Neural cell (in vitro differentiated cells): ENCODE results near the gene CAPN13. TPM values are rescaled to one million over a fixed set of nuclear protein-coding genes. Genes with fewer than 3 reads are reported as not detected.

Experiments used
- H2AFZ ChIP-seq: fragments of 200-600, 300-800 bp; sonication (generic), shearing (Covaris generic); 2 replicates; pipeline ENCODE4 v1.6.0; 2014; ENCODE audit warnings: low read depth, mild to moderate bottlenecking, antibody characterized with exemption, low read length, moderate library complexity
- H3F3A ChIP-seq: fragments of 200-600 bp; shearing (Covaris generic); 2 replicates; pipeline ENCODE4 v1.6.1; 2016; ENCODE audit warnings: mild to moderate bottlenecking, moderate library complexity, mixed read lengths, antibody characterized with exemption, low read length; ENCODE audit not compliant: insufficient read depth, poor library complexity, severe bottlenecking
- H3K27ac ChIP-seq: fragments of 200-600, 300-800 bp; sonication (generic), shearing (Covaris generic); 2 replicates; pipeline ENCODE4 v1.5.1; 2014; ENCODE audit warnings: mild to moderate bottlenecking, low read length, moderate library complexity
- H3K27me3 ChIP-seq: fragments of 300-800, 200-600 bp; sonication (generic), shearing (Covaris generic); 2 replicates; pipeline ENCODE4 v1.6.0; 2014; ENCODE audit warnings: mild to moderate bottlenecking, low read depth, low read length, moderate library complexity; ENCODE audit not compliant: insufficient read depth
- H3K36me3 ChIP-seq: fragments of 300-800, 200-600 bp; sonication (generic), shearing (Covaris generic); 2 replicates; pipeline ENCODE4 v1.5.1; 2014; ENCODE audit warnings: mild to moderate bottlenecking, antibody characterized with exemption, low read length, moderate library complexity; ENCODE audit not compliant: insufficient read depth
- H3K4me2 ChIP-seq: fragments of 300-800, 200-600 bp; sonication (generic), shearing (Covaris generic); 2 replicates; pipeline ENCODE4 v1.6.0; 2014; ENCODE audit warnings: mild to moderate bottlenecking, low read length
- H3K4me3 ChIP-seq: fragments of 300-800, 200-600 bp; sonication (generic), shearing (Covaris generic); 2 replicates; pipeline ENCODE4 v1.5.1; 2014; ENCODE audit warnings: mild to moderate bottlenecking, low read length, moderate library complexity
- H3K79me2 ChIP-seq: fragments of 200-600 bp; shearing (Covaris generic); replicated peaks from 2 replicates; pipeline ENCODE4 v1.6.0; 2014; ENCODE audit warnings: mild to moderate bottlenecking, low read length, moderate library complexity; ENCODE audit not compliant: insufficient read depth
- H3K9ac ChIP-seq: fragments of 300-800, 200-600 bp; sonication (generic), shearing (Covaris generic); 2 replicates; pipeline ENCODE4 v1.6.1; 2016; ENCODE audit warnings: mild to moderate bottlenecking, low read length, mixed read lengths
- H3K9me2 ChIP-seq: fragments of 200-600 bp; shearing (Covaris generic); 2 replicates; pipeline ENCODE4 v1.6.1; 2016; ENCODE audit warnings: mild to moderate bottlenecking, low read length, mixed read lengths; ENCODE audit not compliant: insufficient read depth
- H3K9me3 ChIP-seq: fragments of 200-600, 300-800 bp; sonication (generic), shearing (Covaris generic); 2 replicates; pipeline ENCODE4 v1.6.1; 2016; ENCODE audit warnings: mild to moderate bottlenecking, mixed run types, low read length, moderate library complexity, mixed read lengths
- H4K20me1 ChIP-seq: fragments of 200-600 bp; shearing (Covaris generic); 2 replicates; pipeline ENCODE4 v1.6.1; 2016; ENCODE audit warnings: mild to moderate bottlenecking, mixed run types; ENCODE audit not compliant: insufficient read depth
- CTCF ChIP-seq: fragments of 450-650 bp; IDR thresholded peaks from 2 replicates; pipeline ENCODE4 v1.5.1; 2014; ENCODE audit warnings: antibody characterized with exemption, mild to moderate bottlenecking, moderate library complexity; ENCODE audit not compliant: poor library complexity, severe bottlenecking
- EP300 ChIP-seq: fragments of 450-650 bp; conservative IDR thresholded peaks from 2 replicates; pipeline ENCODE4 v1.6.1; 2014; ENCODE audit warnings: antibody characterized with exemption, mild to moderate bottlenecking, moderate library complexity; ENCODE audit not compliant: poor library complexity, severe bottlenecking
- EZH2 ChIP-seq: fragments of 200-600, 300-800 bp; shearing (Covaris generic), sonication (generic); IDR thresholded peaks from 2 replicates; pipeline ENCODE4 v1.6.1; 2014; ENCODE audit warnings: antibody characterized with exemption, low read length, borderline replicate concordance, mild to moderate bottlenecking; ENCODE audit not compliant: insufficient read depth, poor library complexity, severe bottlenecking
- MXI1 ChIP-seq: fragments of 450-650 bp; conservative IDR thresholded peaks from 2 replicates; pipeline ENCODE4 v1.6.1; 2014; ENCODE audit warnings: antibody characterized with exemption, mild to moderate bottlenecking; ENCODE audit not compliant: poor library complexity, severe bottlenecking
- POLR2AphosphoS5 ChIP-seq: IDR thresholded peaks from 2 replicates; pipeline ENCODE4 v1.6.1; 2012
- RAD21 ChIP-seq: fragments of 450-650 bp; conservative IDR thresholded peaks from 2 replicates; pipeline ENCODE4 v1.6.1; 2014; ENCODE audit warnings: antibody characterized with exemption, mild to moderate bottlenecking, moderate library complexity
- REST ChIP-seq: IDR thresholded peaks from 2 replicates; pipeline ENCODE4 v1.6.1; 2012; ENCODE audit warnings: borderline replicate concordance
- SMC3 ChIP-seq: fragments of 450-650 bp; conservative IDR thresholded peaks from 2 replicates; pipeline ENCODE4 v1.6.1; 2014; ENCODE audit warnings: antibody characterized with exemption, mild to moderate bottlenecking, moderate library complexity; ENCODE audit not compliant: poor library complexity
- TAF1 ChIP-seq: IDR thresholded peaks from 2 replicates; pipeline ENCODE4 v1.6.1; 2012; ENCODE audit warnings: low read depth
- polyA plus RNA-seq: library from polyadenylated mRNA; depleted of rRNA; stranded (reverse); fragments of >200 nt; gene quantifications from 2 replicates; pipeline ENCODE4 v1.2.3, GENCODE V29; 2014

Gene CAPN13
- polyA plus RNA-seq, 1 donor from 2014 or later = not detected

- H2AFZ ChIP-seq = no peak overlapping the region
- H3K27ac ChIP-seq = no peak overlapping the region
Measured at GRCh38 chr2:30826916-30827315, 19.7 kb upstream of the CAPN13 start.

GRCh38 chr2:30826481-30826880 lies 19.2 kb upstream of the CAPN13 start:
- no peak overlapping the region for H2AFZ ChIP-seq
- TF ChIP-seq SMC3 (no peak), CTCF (no peak)
- H3K4me3 ChIP-seq = no peak overlapping the region

More at GRCh38 chr2:30826916-30827315, 19.7 kb upstream of the CAPN13 start:
- no peak for TF ChIP-seq MXI1
- TF ChIP-seq CTCF = no peak
- TF ChIP-seq SMC3 = no peak
- no peak for TF ChIP-seq TAF1
- no peak for TF ChIP-seq REST
- no peak for TF ChIP-seq EZH2
- no peak for TF ChIP-seq RAD21
- TF ChIP-seq EP300 = no peak
- TF ChIP-seq POLR2AphosphoS5 = no peak
- Histone ChIP-seq H3K36me3 (no peaks in the 10 kb centered on the region), H3K4me3 (no peak overlapping the region), H3F3A (no peaks in the 10 kb centered on the region), H3K9ac (no peak overlapping the region), H3K79me2 (no peaks in the 10 kb centered on the region), H4K20me1 (no peaks in the 10 kb centered on the region), H3K9me2 (no peaks in the 10 kb centered on the region), H3K4me2 (no peak overlapping the region), H3K9me3 (peaks cover 7% of the 10 kb centered on the region), H3K27me3 (no peaks in the 10 kb centered on the region)

More at GRCh38 chr2:30826481-30826880, 19.2 kb upstream of the CAPN13 start:
- Histone ChIP-seq H3K36me3 (no peaks in the 10 kb centered on the region), H3K9me3 (peaks cover 7% of the 10 kb centered on the region), H3K4me2 (no peak overlapping the region), H3K9me2 (no peaks in the 10 kb centered on the region), H3K79me2 (no peaks in the 10 kb centered on the region), H3F3A (no peaks in the 10 kb centered on the region), H3K9ac (no peak overlapping the region), H4K20me1 (no peaks in the 10 kb centered on the region), H3K27ac (no peak overlapping the region), H3K27me3 (no peaks in the 10 kb centered on the region)
